HG02623 (cell line): ENCODE results near the gene GOLGA8O.
"Not testable (repeated sequence)": the region's sequence is repeated elsewhere in the genome, so short reads cannot be mapped to it uniquely, and the experiment has no call there.

Source experiments
- ATAC-seq: cut with Tn5 transposase; IDR thresholded peaks from one replicate; pipeline ENCODE4 v1.9.1; 2021; ENCODE audit warnings: moderate library complexity; ENCODE audit not compliant: unreplicated experiment

The GOLGA8O gene

GRCh38 chr15:32455534-32455933 is at the start of gene GOLGA8O:
Gene GOLGA8O, minus strand, starts transcription at chr15:32455634. Its CDS starts 98 bp downstream, at chr15:32455536.
- not testable (repeated sequence) for ATAC-seq

- ATAC-seq = not testable (repeated sequence)
Measured at GRCh38 chr15:32504152-32504811, 48.8 kb upstream of the GOLGA8O start.

- ATAC-seq = not testable (repeated sequence)
Measured at GRCh38 chr15:32502946-32503345, 47.5 kb upstream of the GOLGA8O start.

- ATAC-seq = not testable (repeated sequence)
Measured at GRCh38 chr15:32492768-32493167, 37.3 kb upstream of the GOLGA8O start.

- not testable (repeated sequence) for ATAC-seq
Measured at GRCh38 chr15:32486474-32486873, 31.0 kb upstream of the GOLGA8O start.

GRCh38 chr15:32483377-32483776 is 27.9 kb upstream of the GOLGA8O start:
- not testable (repeated sequence) for ATAC-seq

- ATAC-seq = not testable (repeated sequence)
Measured at GRCh38 chr15:32481683-32482082, 26.2 kb upstream of the GOLGA8O start.

- ATAC-seq = not testable (repeated sequence)
Measured at GRCh38 chr15:32468076-32468475, 12.6 kb upstream of the GOLGA8O start.

GRCh38 chr15:32440445-32440977 is 14.9 kb downstream of the GOLGA8O start:
- ATAC-seq = not testable (repeated sequence)

GRCh38 chr15:32434102-32434963 is 21.1 kb downstream of the GOLGA8O start:
- not testable (repeated sequence) for ATAC-seq

GRCh38 chr15:32427635-32428034 is 27.8 kb downstream of the GOLGA8O start:
- ATAC-seq = not testable (repeated sequence)

GRCh38 chr15:32426511-32426910 is 28.9 kb downstream of the GOLGA8O start:
- ATAC-seq = not testable (repeated sequence)

- not testable (repeated sequence) for ATAC-seq
Measured at GRCh38 chr15:32407903-32408302, 47.5 kb downstream of the GOLGA8O start.

- not testable (repeated sequence) for ATAC-seq
Measured at GRCh38 chr15:32403192-32403591, 52.2 kb downstream of the GOLGA8O start, which contains the start of gene GOLGA8K. Gene GOLGA8K, minus strand, starts transcription at chr15:32403292. Its CDS starts 98 bp downstream, at chr15:32403194.

- not testable (repeated sequence) for ATAC-seq
Measured at GRCh38 chr15:32396522-32396921, 58.9 kb downstream of the GOLGA8O start.
